Measurements from ENCODE around the gene OR51B2.

DNA sequence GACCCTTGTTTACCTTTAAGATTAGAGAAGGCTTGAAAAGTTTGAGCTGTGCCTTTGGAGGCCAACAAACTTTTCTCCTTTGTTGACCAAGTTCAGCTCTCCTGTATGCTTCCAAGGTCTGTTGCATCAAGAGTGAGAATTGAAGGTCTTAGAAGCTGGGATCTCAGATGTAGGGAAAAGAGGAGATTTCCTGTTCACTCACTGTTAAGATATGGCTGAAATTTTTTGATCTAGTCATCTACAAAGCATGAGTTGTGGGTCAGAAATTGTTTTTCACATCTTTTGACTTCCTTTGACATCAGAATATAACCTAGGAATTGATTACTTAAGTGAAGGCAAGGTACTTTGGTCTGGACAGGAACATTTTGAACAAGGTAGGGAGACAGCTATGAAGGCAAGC lies 34.4 kb downstream of the OR51B2 start:
- TF ChIP-seq, protein P1, sequence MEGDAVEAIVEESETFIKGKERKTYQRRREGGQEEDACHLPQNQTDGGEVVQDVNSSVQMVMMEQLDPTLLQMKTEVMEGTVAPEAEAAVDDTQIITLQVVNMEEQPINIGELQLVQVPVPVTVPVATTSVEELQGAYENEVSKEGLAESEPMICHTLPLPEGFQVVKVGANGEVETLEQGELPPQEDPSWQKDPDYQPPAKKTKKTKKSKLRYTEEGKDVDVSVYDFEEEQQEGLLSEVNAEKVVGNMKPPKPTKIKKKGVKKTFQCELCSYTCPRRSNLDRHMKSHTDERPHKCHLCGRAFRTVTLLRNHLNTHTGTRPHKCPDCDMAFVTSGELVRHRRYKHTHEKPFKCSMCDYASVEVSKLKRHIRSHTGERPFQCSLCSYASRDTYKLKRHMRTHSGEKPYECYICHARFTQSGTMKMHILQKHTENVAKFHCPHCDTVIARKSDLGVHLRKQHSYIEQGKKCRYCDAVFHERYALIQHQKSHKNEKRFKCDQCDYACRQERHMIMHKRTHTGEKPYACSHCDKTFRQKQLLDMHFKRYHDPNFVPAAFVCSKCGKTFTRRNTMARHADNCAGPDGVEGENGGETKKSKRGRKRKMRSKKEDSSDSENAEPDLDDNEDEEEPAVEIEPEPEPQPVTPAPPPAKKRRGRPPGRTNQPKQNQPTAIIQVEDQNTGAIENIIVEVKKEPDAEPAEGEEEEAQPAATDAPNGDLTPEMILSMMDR (IDR thresholded peaks at IDR 0.05) = no peak
- TF ChIP-seq POLR2A (IDR thresholded peaks at IDR 0.05) = no peak
